ENCODE results near the gene NBEAL2. TPM values are rescaled to one million over a fixed set of nuclear protein-coding genes. Genes with fewer than 3 reads are reported as not detected.

NBEAL2 gene
- total RNA-seq, 4 donors from 2014 or later, result 128 to 297 (median 185) TPM

GRCh38 chr3:46995901-46996562, 16.6 kb downstream of the NBEAL2 start:
- no peaks in the 10 kb centered on the region for H3K9me3 ChIP-seq
- H3K4me3 ChIP-seq, result no peak overlapping the region
- intact Hi-C loops (cut with DNase I), result loop anchor here (5.0 kb wide), 1 partner anchor 74 kb away; no protein-coding TSS in a partner anchor
- no peaks in the 10 kb centered on the region for H3K27me3 ChIP-seq
- 90% methylated on average over 15 of the region's 22 CpGs; no CpG with 5 or more reads in 1 of the 2 donors for WGBS, 2 donors
- peak overlapping the region in 1 of 4 donors; percentile 62 for H3K27ac ChIP-seq
- peaks cover 0 to 39% (median 16%) of the 10 kb centered on the region in 3 donors for H3K4me1 ChIP-seq
- no peak for TF ChIP-seq POLR2A (IDR thresholded peaks at IDR 0.05)
- TF ChIP-seq CTCF (IDR thresholded peaks at IDR 0.05), result no peak
- peaks cover 33 to 100% (median 44%) of the 10 kb centered on the region in 3 donors for H3K36me3 ChIP-seq
- DNase-seq, result no peak

- no peak for TF ChIP-seq CTCF (IDR thresholded peaks at IDR 0.05)
- no peak for TF ChIP-seq POLR2A (IDR thresholded peaks at IDR 0.05)
- Histone ChIP-seq H3K9me3 (no peaks in the 10 kb centered on the region), H3K27me3 (no peaks in the 10 kb centered on the region), H3K36me3 (peaks cover 34 to 100% (median 52%) of the 10 kb centered on the region in 3 donors), H3K27ac (peak overlapping the region in 3 of 4 donors; percentile 22 to 68 (median 62)), H3K4me1 (peaks cover 0 to 44% (median 16%) of the 10 kb centered on the region in 3 donors), H3K4me3 (no peak overlapping the region)
- intact Hi-C loops (cut with DNase I), result loop anchor here (5.0 kb wide), 1 partner anchor 75 kb away; no protein-coding TSS in a partner anchor
- no peak for DNase-seq
- WGBS, 2 donors, result 52% methylated on average over 3 to 9 of the region's 12 CpGs
These were observed 17.4 kb downstream of the NBEAL2 start for GRCh38 chr3:46996689-46997452.

- Histone ChIP-seq H3K27me3 (no peaks in the 10 kb centered on the region), H3K9me3 (no peaks in the 10 kb centered on the region), H3K36me3 (peaks cover 41 to 100% (median 58%) of the 10 kb centered on the region in 3 donors), H3K27ac (peak overlapping the region in 3 of 4 donors; percentile 22 to 68 (median 62)), H3K4me3 (no peak overlapping the region), H3K4me1 (peaks cover 0 to 47% (median 16%) of the 10 kb centered on the region in 3 donors)
- 70 to 88% methylated on average over 5 to 6 of the region's 13 CpGs for WGBS, 2 donors
- intact Hi-C loops (cut with DNase I), result loop anchor here (5.0 kb wide), 1 partner anchor 75 kb away; no protein-coding TSS in a partner anchor
- no peak for DNase-seq
- TF ChIP-seq POLR2A (IDR thresholded peaks at IDR 0.05), result no peak
These were observed 18.1 kb downstream of the NBEAL2 start for GRCh38 chr3:46997453-46998091.

- no peaks in the 10 kb centered on the region for H3K27me3 ChIP-seq
- H3K27ac ChIP-seq, result peak overlapping the region in 3 of 4 donors; percentile 6 to 68 (median 62)
- WGBS, 2 donors, result 81 to 93% methylated on average over 2 to 8 of the region's 27 CpGs
- TF ChIP-seq CTCF (IDR thresholded peaks at IDR 0.05) (peak; percentile 73 to 95 (median 90)), POLR2A (IDR thresholded peaks at IDR 0.05) (no peak)
- intact Hi-C loops (cut with DNase I), result loop anchor here (5.0 kb wide), 1 partner anchor 76 kb away; no protein-coding TSS in a partner anchor
- no peak overlapping the region for H3K4me3 ChIP-seq
- H3K4me1 ChIP-seq, result peaks cover 0 to 47% (median 16%) of the 10 kb centered on the region in 3 donors
- DNase-seq, result no peak
- H3K9me3 ChIP-seq, result no peaks in the 10 kb centered on the region
- peaks cover 43 to 100% (median 60%) of the 10 kb centered on the region in 3 donors for H3K36me3 ChIP-seq
These were observed 18.8 kb downstream of the NBEAL2 start for GRCh38 chr3:46998121-46998851.
